GM12878 (cell line): ENCODE results near the gene RAB10. TPM values are rescaled to one million over a fixed set of nuclear protein-coding genes. Genes with fewer than 3 reads are reported as not detected.

Experiments
- ATAC-seq: fragments of 200-7000 bp; cut with Tn5 transposase; 3 replicates; pipeline ENCODE4 v1.9.1; 2020; ENCODE audit warnings: mild to moderate bottlenecking, moderate library complexity
- BruUV-seq: library from RNA; stranded (reverse); fragments of 400-500 nt; replicated peaks from 2 replicates; lab custom pipeline; 2021; lab: Mats Ljungman, UMichigan
- CTCF ChIA-PET: fragments of 300-600 bp; sonication (Branson Sonifier 250); formaldehyde crosslinking; extraction: SDS; loops from one replicate; lab custom pipeline; 2021; ENCODE audit warnings: inconsistent platforms; lab: Yijun Ruan, JAX
- POLR2A ChIA-PET: fragments of 350-600 bp; formaldehyde crosslinking; extraction: SDS; loops from one replicate; lab custom pipeline; 2021; ENCODE audit warnings: inconsistent platforms; lab: Charles Lee
- RAD21 ChIA-PET: fragments of 300-600 bp; sonication (Branson Sonifier 250); formaldehyde crosslinking; loops from one replicate; lab custom pipeline; 2023; ENCODE audit warnings: antibody characterized with exemption; ENCODE audit not compliant: unreplicated experiment; lab: Charles Lee
- SMC1A ChIA-PET: fragments of 300-600 bp; sonication (Branson Sonifier 250); formaldehyde crosslinking; loops from one replicate; lab custom pipeline; 2023; ENCODE audit not compliant: unreplicated experiment, uncharacterized antibody; lab: Charles Lee
- DNase-seq: peaks from one replicate; pipeline ENCODE4 v3.0.0-alpha.2; 2011; ENCODE audit warnings: low read depth, low spot score
- FAIRE-seq: peaks from 3 replicates; lab custom pipeline; 2011; peaks lifted over from hg19 to GRCh38; lab: Jason Lieb, UNC
- H2AFZ ChIP-seq: 2 replicates; pipeline ENCODE4 v1.6.0; 2011; ENCODE audit warnings: low read depth, low read length, control low read depth; ENCODE audit not compliant: control insufficient read depth
- H3K27ac ChIP-seq: 2 replicates; pipeline ENCODE4 v1.5.1; 2011; ENCODE audit warnings: control low read depth; ENCODE audit not compliant: control insufficient read depth, insufficient read depth
- H3K27me3 ChIP-seq, 2 experiments: replicated peaks in 1 of 2; 2 replicates each; pipeline versions ENCODE4 v1.6.0 to v1.6.1; 2011; ENCODE audit warnings: low read length in 1 of 2; ENCODE audit not compliant: control insufficient read depth in 2 of 2, insufficient read depth in 2 of 2
- H3K36me3 ChIP-seq, 2 experiments: 2 replicates each; pipeline ENCODE4 v1.5.1; 2011; ENCODE audit warnings: low read length in 1 of 2; ENCODE audit not compliant: control insufficient read depth in 2 of 2, insufficient read depth in 2 of 2
- H3K4me1 ChIP-seq: 2 replicates; pipeline ENCODE4 v1.6.1; 2011; ENCODE audit warnings: mild to moderate bottlenecking, low read length, moderate library complexity, mixed read lengths; ENCODE audit not compliant: control insufficient read depth, insufficient read depth
- H3K4me2 ChIP-seq: 2 replicates; pipeline ENCODE4 v1.6.0; 2011; ENCODE audit warnings: control low read depth; ENCODE audit not compliant: control insufficient read depth, insufficient read depth
- H3K4me3 ChIP-seq: fragments of 200-600 bp; sonication (generic); 2 replicates; pipeline ENCODE4 v1.5.1; 2016
- H3K79me2 ChIP-seq: 2 replicates; pipeline ENCODE4 v1.6.0; 2011; ENCODE audit warnings: low read length; ENCODE audit not compliant: control insufficient read depth, insufficient read depth
- H3K9ac ChIP-seq: 2 replicates; pipeline ENCODE4 v1.8.0; 2011; ENCODE audit warnings: low read length, control low read depth, mixed read lengths; ENCODE audit not compliant: control insufficient read depth, insufficient read depth
- H3K9me3 ChIP-seq: replicated peaks from 3 replicates; pipeline ENCODE4 v1.5.1; 2011; ENCODE audit warnings: mild to moderate bottlenecking, low read length; ENCODE audit not compliant: control insufficient read depth, insufficient read depth
- H4K20me1 ChIP-seq: 2 replicates; pipeline ENCODE4 v1.6.0; 2011; ENCODE audit not compliant: control insufficient read depth, insufficient read depth
- BCL3 ChIP-seq: IDR thresholded peaks from 2 replicates; pipeline ENCODE4 v1.6.1; 2011; ENCODE audit warnings: borderline replicate concordance, low read depth, mild to moderate bottlenecking, moderate library complexity, low read length; ENCODE audit not compliant: insufficient read depth, poor library complexity, severe bottlenecking
- CBX3 ChIP-seq: fragments of 200-600 bp; sonication (generic); IDR thresholded peaks from 2 replicates; pipeline ENCODE4 v1.6.1; 2016; ENCODE audit warnings: low read depth, borderline replicate concordance
- CUX1 ChIP-seq: IDR thresholded peaks from 2 replicates; pipeline ENCODE4 v1.6.1; 2012; ENCODE audit warnings: improper control_type of control experiment, low read depth, low read length; ENCODE audit not compliant: insufficient replicate concordance
- EGR1 ChIP-seq, 2 experiments: IDR thresholded peaks; 1 replicate in 1 of 2; 2 replicates in 1 of 2; pipeline ENCODE4 v1.6.1; 2011 to 2012; ENCODE audit warnings: low read depth in 2 of 2, low read length in 2 of 2, borderline replicate concordance in 1 of 2, mild to moderate bottlenecking in 1 of 2, moderate library complexity in 1 of 2
- FOXK2 ChIP-seq: fragments of 450-650 bp; IDR thresholded peaks from 2 replicates; pipeline ENCODE4 v1.6.1; 2017; ENCODE audit warnings: mild to moderate bottlenecking, moderate library complexity
- JUNB ChIP-seq: IDR thresholded peaks from 2 replicates; pipeline ENCODE4 v1.6.1; 2016; ENCODE audit warnings: antibody characterized with exemption, mild to moderate bottlenecking
- MLLT1 ChIP-seq: fragments of 450-650 bp; IDR thresholded peaks from 2 replicates; pipeline ENCODE4 v1.6.1; 2016; ENCODE audit warnings: mild to moderate bottlenecking
- MTA2 ChIP-seq: fragments of 450-650 bp; IDR thresholded peaks from 2 replicates; pipeline ENCODE4 v1.6.1; 2016; ENCODE audit warnings: low read depth, mild to moderate bottlenecking, moderate library complexity
- POLR2A ChIP-seq: IDR thresholded peaks from 2 replicates; pipeline ENCODE4 v1.6.1; 2011; ENCODE audit warnings: low read depth, mild to moderate bottlenecking, low read length
- SMC3 ChIP-seq: IDR thresholded peaks from 2 replicates; pipeline ENCODE4 v1.6.1; 2011; ENCODE audit warnings: low read length, improper control_type of control experiment, borderline replicate concordance
- TBL1XR1 ChIP-seq: IDR thresholded peaks from 2 replicates; pipeline ENCODE4 v1.6.1; 2012; ENCODE audit warnings: low read depth, low read length, improper control_type of control experiment
- WGBS: methylation state at CpG from one replicate; pipeline ENCODE4 v1.1.6; 2016; ENCODE audit warnings: low lambda C conversion rate; ENCODE audit not compliant: insufficient replicate concordance, insufficient coverage; ENCODE audit errors: missing lambda C conversion rate; 5-methylcytosine and 5-hydroxymethylcytosine counted together
- in situ Hi-C: fragments of 300-500 bp; cut with MboI; formaldehyde crosslinking; loops from 9 replicates; pipeline ENCODE4 v1.14.3; 2018; ENCODE audit warnings: mixed read lengths
- intact Hi-C: fragments of 100-400 bp; cut with micrococcal nuclease; formaldehyde crosslinking; loops from one replicate; pipeline ENCODE4 v1.14.2; 2022; ENCODE audit not compliant: unreplicated experiment
- polyA plus RNA-seq, 11 experiments: library from polyadenylated mRNA; depleted of rRNA in 4 of 11; unstranded in 6 of 11; stranded (reverse) in 5 of 11; fragments of >200 nt; fragmentation: Nextera tagmentation in 4 of 11; fragmentation: Illumina TruSeq in 1 of 11; extraction: Ambion mirVana in 4 of 11; extraction: Trizol in 1 of 11; gene quantifications; 1 replicate in 1 of 11; 2 replicates in 10 of 11; pipeline versions ENCODE4 v1.2.1 to v1.2.3, GENCODE V29; 2011 to 2016; ENCODE audit warnings: inconsistent platforms in 2 of 11, missing spikeins in 2 of 11, low read depth in 1 of 11
- total RNA-seq, 4 experiments: library from RNA; depleted of rRNA in 3 of 4; stranded (reverse); fragments of >200 nt in 3 of 4; fragmentation: Illumina TruSeq in 1 of 4; extraction: Trizol in 1 of 4; gene quantifications; 2 replicates each; pipeline versions ENCODE4 v1.2.1 to v1.2.3, GENCODE V29; 2013 to 2021

The RAB10 gene
- total and polyA plus RNA-seq, 10 of the 15 experiments (the other 5 are each of a cell fraction or from before 2014, with no cell fraction given): 13.3 to 109 (median 82.0) TPM

GRCh38 chr2:26150243-26150642, 116.4 kb downstream of the RAB10 start:
- SMC1A ChIA-PET: interaction anchor here (0.6 to 7.1 kb wide), 2 partner anchors 82 to 160 kb away, joined by 3 to 57 read pairs; no protein-coding TSS in a partner anchor

GRCh38 chr2:26157580-26157979, 123.7 kb downstream of the RAB10 start:
- Histone ChIP-seq H3K4me1 (no peaks in the 10 kb centered on the region; the same call in 1 of the 2 replicates), H3K9me3 (no peaks in the 10 kb centered on the region), H3K9ac (no peak overlapping the region), H4K20me1 (no peaks in the 10 kb centered on the region), H2AFZ (no peak overlapping the region), H3K79me2 (no peaks in the 10 kb centered on the region), H3K27me3 (no peaks in the 10 kb centered on the region), H3K27ac (no peak overlapping the region), H3K4me3 (no peak overlapping the region), H3K36me3 (no peaks in the 10 kb centered on the region), H3K4me2 (no peak overlapping the region)
- BruUV-seq: no TSS peak
- ChIA-PET CTCF (no interaction called here), RAD21 (no interaction called here), SMC1A (no interaction called here), POLR2A (no interaction called here)
- ATAC-seq (no peak), DNase-seq (no peak), FAIRE-seq (no peak)
- intact Hi-C loops (no loop called here), in situ Hi-C loops (no loop called here)
- 90% methylated on average over 5 of the region's 5 CpGs for WGBS
- TF ChIP-seq CUX1: no peak
- TF ChIP-seq MLLT1: no peak
- no peak for TF ChIP-seq EGR1 (IDR thresholded peaks at IDR 0.05; ENCODE audit: borderline replicate concordance in 1 of 2, low read depth in 2 of 2, low read length in 2 of 2)
- TF ChIP-seq CBX3: no peak
- no peak for TF ChIP-seq BCL3
- TF ChIP-seq SMC3: no peak

More at GRCh38 chr2:26150243-26150642, 116.4 kb downstream of the RAB10 start:
- DNase-seq: no peak
- H3K79me2 ChIP-seq: no peaks in the 10 kb centered on the region
- ATAC-seq: no peak
- no peak overlapping the region for H3K4me3 ChIP-seq
- intact Hi-C loops: no loop called here
- CTCF ChIA-PET: interaction anchor here (1.6 to 1.8 kb wide), 2 partner anchors 159 to 199 kb away, joined by 4 to 7 read pairs; no protein-coding TSS in a partner anchor
- no peaks in the 10 kb centered on the region for H3K36me3 ChIP-seq
- H3K4me2 ChIP-seq: no peak overlapping the region
- H2AFZ ChIP-seq: no peak overlapping the region
- POLR2A ChIA-PET: interaction anchor here (0.6 kb wide), 1 partner anchor 118 kb away, joined by 9 read pairs; no protein-coding TSS in a partner anchor
- RAD21 ChIA-PET: no interaction called here
- 70% methylated on average over 12 of the region's 12 CpGs for WGBS
- no peak for TF ChIP-seq TBL1XR1
- TF ChIP-seq POLR2A: no peak
- TF ChIP-seq JUNB: no peak
- no peak for TF ChIP-seq MTA2
- TF ChIP-seq FOXK2: no peak
- no peaks in the 10 kb centered on the region for H3K9me3 ChIP-seq
- H3K27me3 ChIP-seq: no peaks in the 10 kb centered on the region
- no peak for FAIRE-seq
- no peak overlapping the region for H3K27ac ChIP-seq
- in situ Hi-C loops: no loop called here
- H3K4me1 ChIP-seq: no peaks in the 10 kb centered on the region
- no TSS peak for BruUV-seq
- no peaks in the 10 kb centered on the region for H4K20me1 ChIP-seq
- H3K9ac ChIP-seq: no peak overlapping the region
